GM18508 (cell line): ENCODE data around the gene VAV2.

Experiments
- ATAC-seq: cut with Tn5 transposase; IDR thresholded peaks from one replicate; pipeline ENCODE4 v1.9.1; 2021; ENCODE audit warnings: moderate number of reproducible peaks; ENCODE audit not compliant: insufficient read depth, unreplicated experiment

Gene VAV2

GRCh38 chr9:133788819-133789717, 203.1 kb downstream of the VAV2 start:
- no peak for ATAC-seq

- no peak for ATAC-seq
These were observed 203.9 kb downstream of the VAV2 start for GRCh38 chr9:133788045-133788818.

GRCh38 chr9:133787754-133788025, 204.4 kb downstream of the VAV2 start:
- no peak for ATAC-seq

- ATAC-seq: no peak
These were observed 205.0 kb downstream of the VAV2 start for GRCh38 chr9:133786907-133787753.

GRCh38 chr9:133786371-133786753, 205.8 kb downstream of the VAV2 start:
- ATAC-seq: no peak

GRCh38 chr9:133785753-133786370, 206.3 kb downstream of the VAV2 start:
- no peak for ATAC-seq

GRCh38 chr9:133784731-133785561, 207.2 kb downstream of the VAV2 start:
- no peak for ATAC-seq

- ATAC-seq: no peak
These were observed 208.8 kb downstream of the VAV2 start for GRCh38 chr9:133783331-133783731.

- no peak for ATAC-seq
These were observed 209.7 kb downstream of the VAV2 start for GRCh38 chr9:133782157-133783130.

GRCh38 chr9:133781828-133782135, 210.3 kb downstream of the VAV2 start:
- no peak for ATAC-seq

GRCh38 chr9:133780962-133781827, 210.9 kb downstream of the VAV2 start:
- no peak for ATAC-seq

- no peak for ATAC-seq
These were observed 211.6 kb downstream of the VAV2 start for GRCh38 chr9:133780404-133780945.

- no peak for ATAC-seq
These were observed 212.4 kb downstream of the VAV2 start for GRCh38 chr9:133779516-133780403.

GRCh38 chr9:133779081-133779480, 213.0 kb downstream of the VAV2 start:
- no peak for ATAC-seq

GRCh38 chr9:133778336-133779013, 213.6 kb downstream of the VAV2 start:
- ATAC-seq: no peak

GRCh38 chr9:133777871-133778270, 214.3 kb downstream of the VAV2 start:
- no peak for ATAC-seq
